Effector CD8-positive, alpha-beta T cell (primary cell): Measurements from ENCODE around the gene CDCA5.

Experiments
- DNase-seq: peaks from one replicate; lab custom pipeline; 2025; lab: John Stamatoyannopoulos, UW

The CDCA5 gene

DNA sequence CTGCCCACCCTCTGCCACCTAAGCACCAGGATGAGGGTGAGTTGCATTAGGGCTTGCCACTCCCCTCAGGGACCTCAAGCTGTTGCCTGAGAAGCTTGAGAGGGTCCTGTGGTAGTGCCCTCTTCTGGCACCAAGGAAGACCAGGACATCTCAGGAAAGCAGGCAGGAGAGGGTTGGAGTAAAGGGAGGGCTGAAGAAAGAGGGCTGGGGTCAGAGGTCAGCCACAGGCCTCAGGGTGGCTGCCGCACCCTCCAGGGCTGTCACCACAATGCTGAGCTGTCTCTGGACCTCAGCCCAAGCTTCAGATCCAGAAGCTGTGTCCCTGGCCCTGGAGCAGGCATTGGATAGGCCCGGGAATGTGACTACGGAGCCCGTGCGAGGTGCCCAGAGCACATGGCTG, 38.8 kb downstream of the CDCA5 start:
- DNase-seq, result no peak

- no peak for DNase-seq
Measured at GRCh38 chr11:65043881-65044501, 39.8 kb downstream of the CDCA5 start.

GRCh38 chr11:65042891-65043290, 40.9 kb downstream of the CDCA5 start:
- no peak for DNase-seq

- peak; percentile 79 for DNase-seq
Measured at GRCh38 chr11:65040847-65041622, 42.8 kb downstream of the CDCA5 start, which contains the start of gene SAC3D1. Gene SAC3D1, plus strand, starts transcription at chr11:65041210. Its CDS starts 83 bp downstream, at chr11:65041293.

DNA sequence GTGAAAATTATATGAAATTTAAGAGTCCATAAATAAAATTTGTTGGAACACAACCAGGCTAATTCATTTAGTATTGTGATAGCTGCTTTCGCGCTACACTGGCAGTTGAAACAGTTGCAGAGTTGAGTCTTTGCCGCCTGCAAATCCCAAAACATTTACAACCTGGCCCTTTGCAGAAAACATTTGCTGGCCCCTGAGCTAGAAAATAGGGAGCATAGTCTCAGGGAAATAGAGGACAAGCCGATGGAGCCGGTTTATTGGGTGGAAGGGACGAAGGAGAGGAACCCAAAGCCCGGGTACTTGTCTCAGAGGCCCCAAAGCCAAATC, 43.4 kb downstream of the CDCA5 start:
- DNase-seq, result no peak

GRCh38 chr11:65036931-65037330, 46.9 kb downstream of the CDCA5 start:
- no peak for DNase-seq

GRCh38 chr11:65035579-65035978, 48.3 kb downstream of the CDCA5 start:
- no peak for DNase-seq

DNA sequence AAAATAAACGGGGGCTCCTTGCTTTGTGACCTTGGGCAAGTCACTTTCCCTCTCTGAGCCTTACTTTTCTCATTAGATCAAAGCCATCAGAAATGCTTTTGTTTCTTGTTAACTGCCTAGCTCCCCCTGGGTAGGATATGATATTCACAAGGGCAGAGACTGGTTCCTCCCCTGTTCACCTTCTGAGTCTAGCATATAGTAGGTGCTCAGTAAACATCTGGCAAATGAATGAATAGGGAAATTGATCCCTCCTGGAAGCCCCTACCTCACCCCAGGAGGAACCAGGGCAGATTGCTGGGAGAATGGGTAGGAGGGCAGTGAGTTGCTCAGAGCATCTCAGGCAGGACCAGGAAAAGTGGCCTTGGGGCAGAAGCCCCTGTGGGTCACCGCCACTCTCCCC, 49.4 kb downstream of the CDCA5 start:
- DNase-seq, result no peak

- no peak for DNase-seq
Measured at GRCh38 chr11:65032216-65032615, 51.6 kb downstream of the CDCA5 start.
